Measurements from ENCODE around the gene OTX1. TPM values are rescaled to one million over a fixed set of nuclear protein-coding genes. Genes with fewer than 3 reads are reported as not detected.

The OTX1 gene
- total RNA-seq, 6 donors from 2014 or later: 0.24 to 1.7 (median 0.34) TPM; not detected in 1

GRCh38 chr2:63044362-63045327 lies 6.0 kb upstream of the OTX1 start:
- H3K36me3 ChIP-seq: peaks cover 0 to 4% (median 0%) of the 10 kb centered on the region in 4 donors
- 93 to 96% methylated on average over 31 to 36 of the region's 36 CpGs for WGBS, 2 donors

GRCh38 chr2:63046552-63046951 lies 4.1 kb upstream of the OTX1 start:
- 93 to 94% methylated on average over 7 of the region's 7 CpGs for WGBS, 2 donors
- Histone ChIP-seq H3K9me3 (no peaks in the 10 kb centered on the region), H3K4me3 (no peak overlapping the region), H3K27ac (no peak overlapping the region), H3K27me3 (peaks cover 0 to 47% (median 31%) of the 10 kb centered on the region in 4 donors), H3K36me3 (peaks cover 0 to 4% (median 0%) of the 10 kb centered on the region in 4 donors), H3K4me1 (peaks cover 27 to 46% (median 42%) of the 10 kb centered on the region in 4 donors)
- ATAC-seq (ENCODE audit: low FRiP score in 2 of 2) (no peak), DNase-seq (no peak)
- TF ChIP-seq POLR2A (IDR thresholded peaks at IDR 0.05) (no peak), CTCF (IDR thresholded peaks at IDR 0.05) (no peak), EP300 (IDR thresholded peaks at IDR 0.05) (no peak), POLR2AphosphoS5 (IDR thresholded peaks at IDR 0.05) (no peak)

More at GRCh38 chr2:63044362-63045327, 6.0 kb upstream of the OTX1 start:
- Histone ChIP-seq H3K9me3 (no peaks in the 10 kb centered on the region), H3K4me3 (no peak overlapping the region), H3K27ac (no peak overlapping the region), H3K27me3 (peaks cover 0 to 30% (median 19%) of the 10 kb centered on the region in 4 donors), H3K4me1 (peaks cover 10 to 27% (median 23%) of the 10 kb centered on the region in 4 donors)
- DNase-seq (peak in 1 of 2 donors; percentile 72), ATAC-seq (ENCODE audit: low FRiP score in 2 of 2) (peak in 1 of 2 donors; percentile 22)
- no peak for TF ChIP-seq EP300 (IDR thresholded peaks at IDR 0.05)
- TF ChIP-seq POLR2AphosphoS5 (IDR thresholded peaks at IDR 0.05): no peak
- TF ChIP-seq CTCF (IDR thresholded peaks at IDR 0.05): no peak
- no peak for TF ChIP-seq POLR2A (IDR thresholded peaks at IDR 0.05)

- Histone ChIP-seq H3K4me3 (no peak overlapping the region), H3K27me3 (peaks cover 0 to 50% (median 33%) of the 10 kb centered on the region in 4 donors), H3K4me1 (peaks cover 27 to 50% (median 44%) of the 10 kb centered on the region in 4 donors), H3K27ac (no peak overlapping the region), H3K9me3 (no peaks in the 10 kb centered on the region), H3K36me3 (peaks cover 0 to 4% (median 0%) of the 10 kb centered on the region in 4 donors)
- TF ChIP-seq POLR2AphosphoS5 (IDR thresholded peaks at IDR 0.05): no peak
- TF ChIP-seq CTCF (IDR thresholded peaks at IDR 0.05): no peak
- TF ChIP-seq EP300 (IDR thresholded peaks at IDR 0.05): no peak
- TF ChIP-seq POLR2A (IDR thresholded peaks at IDR 0.05): no peak
- ATAC-seq (ENCODE audit: low FRiP score in 2 of 2) (no peak), DNase-seq (no peak)
- 58 to 68% methylated on average over 8 of the region's 8 CpGs for WGBS, 2 donors
Measured at GRCh38 chr2:63046961-63047320, 3.7 kb upstream of the OTX1 start.

GRCh38 chr2:63047321-63048279 lies 3.0 kb upstream of the OTX1 start:
- H3K9me3 ChIP-seq: no peaks in the 10 kb centered on the region
- H3K27ac ChIP-seq: no peak overlapping the region
- H3K4me1 ChIP-seq: peaks cover 27 to 56% (median 46%) of the 10 kb centered on the region in 4 donors
- peak overlapping the region in 3 of 4 donors; percentile 4 to 26 (median 5) for H3K4me3 ChIP-seq
- TF ChIP-seq CTCF (IDR thresholded peaks at IDR 0.05) (no peak), POLR2A (IDR thresholded peaks at IDR 0.05) (no peak), EP300 (IDR thresholded peaks at IDR 0.05) (no peak), POLR2AphosphoS5 (IDR thresholded peaks at IDR 0.05) (no peak)
- peak in 1 of 2 donors; percentile 9 for ATAC-seq (ENCODE audit: low FRiP score in 2 of 2)
- DNase-seq: peak in 1 of 2 donors; percentile 84
- peaks cover 0 to 4% (median 0%) of the 10 kb centered on the region in 4 donors for H3K36me3 ChIP-seq
- WGBS, 2 donors: 35 to 46% methylated on average over 62 to 64 of the region's 71 CpGs
- peaks cover 0 to 56% (median 35%) of the 10 kb centered on the region in 4 donors for H3K27me3 ChIP-seq

Data from upper lobe of left lung (tissue), 6 donors.